DMS153 treated with DMSO at 0.1 percent for 48 hours (cell line): ENCODE results near the gene FSD1.
"Not testable (repeated sequence)": the region's sequence is repeated elsewhere in the genome, so short reads cannot be mapped to it uniquely, and the experiment has no call there.

Experiments used
- DNase-seq: peaks from one replicate; lab custom pipeline; 2025; ENCODE audit not compliant: unreplicated experiment; lab: John Stamatoyannopoulos, UW

Gene FSD1

DNA sequence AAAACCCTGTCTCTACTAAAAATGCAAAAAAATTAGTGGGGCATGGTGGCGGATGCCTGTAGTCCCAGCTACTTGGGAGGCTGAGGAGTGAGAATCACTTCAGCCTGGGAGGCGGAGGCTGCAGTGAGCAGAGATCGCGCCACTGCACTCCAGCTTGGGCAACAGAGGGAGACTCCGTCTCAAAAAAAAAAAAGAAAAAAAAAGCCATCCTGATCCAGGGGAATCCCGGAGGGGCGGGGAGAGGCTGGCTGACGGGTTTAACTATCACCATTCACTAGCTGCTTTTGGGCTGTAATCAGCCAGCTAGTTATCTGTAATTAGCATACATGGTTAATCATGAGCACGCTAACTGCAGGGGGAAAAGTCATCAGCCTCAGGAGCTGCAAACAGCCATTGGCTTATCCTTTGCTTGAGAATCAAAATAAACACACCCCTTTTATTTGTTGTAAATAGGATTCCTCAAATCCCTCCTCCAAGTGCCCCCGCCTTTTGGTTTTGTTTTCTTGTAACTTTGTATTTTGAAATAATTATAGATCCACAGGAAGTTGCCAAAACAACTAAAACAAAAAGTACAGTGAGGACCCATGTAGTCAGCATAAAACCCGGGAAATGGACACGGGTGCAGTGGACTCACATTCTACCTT lies 9.6 kb downstream of the FSD1 start:
- no peak for DNase-seq

DNA sequence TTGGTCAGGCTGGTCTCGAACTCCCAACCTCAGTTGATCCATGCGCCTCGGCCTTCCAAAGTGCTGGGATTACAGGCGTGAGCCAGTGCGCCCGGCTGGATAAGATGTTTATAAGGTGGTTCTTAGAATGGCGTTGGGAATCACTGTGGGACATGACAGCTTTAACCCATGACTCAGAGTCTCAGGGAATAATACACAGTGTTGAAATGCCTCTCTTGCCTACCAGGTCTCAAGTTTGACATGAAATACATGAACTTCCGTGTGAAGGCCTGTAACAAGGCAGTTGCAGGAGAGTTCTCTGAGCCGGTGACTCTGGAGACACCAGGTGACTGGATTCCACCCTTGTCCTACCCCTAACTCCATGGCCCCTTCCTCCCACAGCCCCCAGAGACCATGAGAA lies 12.6 kb downstream of the FSD1 start:
- DNase-seq: no peak

- DNase-seq: no peak
Observed at GRCh38 chr19:4318460-4318859, 14.1 kb downstream of the FSD1 start.

GRCh38 chr19:4319067-4319718 lies 14.8 kb downstream of the FSD1 start:
- no peak for DNase-seq

GRCh38 chr19:4320419-4320818 lies 16.0 kb downstream of the FSD1 start:
- no peak for DNase-seq

- DNase-seq: no peak
Observed at GRCh38 chr19:4322942-4323665, 18.7 kb downstream of the FSD1 start.

- no peak for DNase-seq
Observed at GRCh38 chr19:4323692-4324091, 19.3 kb downstream of the FSD1 start.

DNA sequence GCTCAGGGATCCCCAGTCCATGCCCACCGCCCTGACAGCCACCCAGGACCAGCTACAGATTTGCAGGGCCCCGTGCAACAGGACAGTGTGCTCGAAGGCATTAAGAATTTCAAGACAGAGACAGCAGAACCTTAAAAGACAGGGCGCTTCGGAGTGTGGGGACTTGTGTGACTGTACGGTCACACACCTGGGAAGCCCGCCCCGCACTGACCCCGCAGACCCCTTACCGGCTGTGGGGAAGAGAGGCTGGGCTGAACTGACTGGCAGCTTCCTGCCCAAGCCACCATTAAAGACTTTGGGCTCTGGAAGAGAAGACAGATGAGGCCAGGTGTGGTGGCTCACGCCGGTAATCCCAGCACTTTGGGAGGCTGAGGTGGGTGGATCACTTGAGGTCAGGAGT lies 19.8 kb downstream of the FSD1 start:
- DNase-seq: no peak

DNA sequence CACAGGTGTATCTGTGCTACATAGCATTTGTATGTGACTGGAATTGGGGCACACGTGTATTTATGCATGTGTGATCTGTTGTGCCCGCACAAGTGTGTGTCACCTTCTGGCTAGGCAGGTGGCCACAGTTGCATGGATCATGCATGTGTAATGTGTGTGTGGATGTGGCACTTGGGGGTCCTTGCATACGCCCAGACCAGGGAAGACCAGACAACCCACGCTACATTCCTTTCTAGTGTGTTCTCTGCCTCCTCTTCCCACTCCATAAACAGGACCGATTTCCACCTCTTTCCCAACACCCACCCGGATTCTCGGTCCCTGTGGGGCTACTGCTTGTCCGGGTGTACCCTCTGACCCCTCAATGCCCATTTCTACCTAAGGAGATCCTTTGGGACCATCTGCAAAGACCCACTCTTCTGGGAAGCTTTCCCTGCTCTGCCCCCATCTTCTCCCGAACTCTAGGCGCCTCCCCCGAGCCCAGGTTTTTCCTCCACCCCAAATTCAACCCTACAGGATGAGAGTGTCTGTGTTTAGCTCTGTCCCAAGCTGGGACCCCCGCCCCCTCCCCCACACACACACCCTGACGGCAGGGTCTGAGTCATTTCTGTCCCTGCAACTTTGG lies 21.9 kb downstream of the FSD1 start:
- no peak for DNase-seq

- no peak for DNase-seq
Observed at GRCh38 chr19:4326837-4327251, 22.4 kb downstream of the FSD1 start.

DNA sequence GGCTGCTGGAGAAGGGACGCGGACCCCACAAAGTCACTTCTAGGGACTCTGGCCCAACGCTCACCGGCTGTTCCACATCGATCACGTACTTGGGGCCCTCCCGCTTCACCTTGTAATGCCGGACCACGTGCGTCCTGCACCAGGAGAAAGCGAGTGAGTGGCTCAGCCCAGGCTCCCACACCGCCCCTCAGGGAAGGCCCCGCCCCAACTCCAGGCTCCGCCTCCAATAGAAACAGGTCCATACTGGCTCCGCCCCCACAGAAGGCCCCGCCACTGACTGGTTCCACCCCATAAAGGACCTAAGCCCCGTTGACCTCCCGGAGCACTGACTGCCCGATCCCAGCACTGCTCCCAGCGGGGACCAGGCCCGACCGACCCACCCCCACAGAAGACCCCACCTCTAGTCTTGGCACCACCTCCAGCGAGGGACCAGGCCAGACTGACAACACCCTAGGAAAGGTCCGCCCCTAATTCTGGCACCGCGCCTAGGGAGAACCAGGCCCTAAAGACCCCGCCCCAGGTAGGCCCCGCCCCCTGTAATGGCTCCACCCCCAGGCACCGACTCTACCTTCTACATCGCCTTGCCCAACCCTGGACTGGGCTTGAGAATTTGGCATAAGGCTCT lies 23.0 kb downstream of the FSD1 start:
- DNase-seq: no peak

DNA sequence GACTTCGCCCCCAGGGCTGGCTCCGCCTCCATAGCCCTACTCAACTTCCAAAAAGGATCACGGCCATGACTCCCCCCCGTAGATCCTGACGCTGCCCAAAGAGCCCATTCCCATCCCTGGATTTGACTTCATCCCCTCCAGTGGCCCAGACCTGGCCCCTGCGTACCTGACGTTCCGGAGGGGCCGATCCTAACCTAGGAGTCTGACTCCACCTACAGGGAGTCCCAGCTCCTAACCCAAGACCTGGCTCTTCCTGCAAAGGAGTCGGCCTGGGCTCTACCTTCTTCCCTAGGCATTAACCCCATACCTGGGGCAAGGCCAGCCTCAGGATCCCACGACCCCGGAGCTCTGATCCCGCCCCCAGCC lies 23.5 kb downstream of the FSD1 start:
- DNase-seq: no peak

DNA sequence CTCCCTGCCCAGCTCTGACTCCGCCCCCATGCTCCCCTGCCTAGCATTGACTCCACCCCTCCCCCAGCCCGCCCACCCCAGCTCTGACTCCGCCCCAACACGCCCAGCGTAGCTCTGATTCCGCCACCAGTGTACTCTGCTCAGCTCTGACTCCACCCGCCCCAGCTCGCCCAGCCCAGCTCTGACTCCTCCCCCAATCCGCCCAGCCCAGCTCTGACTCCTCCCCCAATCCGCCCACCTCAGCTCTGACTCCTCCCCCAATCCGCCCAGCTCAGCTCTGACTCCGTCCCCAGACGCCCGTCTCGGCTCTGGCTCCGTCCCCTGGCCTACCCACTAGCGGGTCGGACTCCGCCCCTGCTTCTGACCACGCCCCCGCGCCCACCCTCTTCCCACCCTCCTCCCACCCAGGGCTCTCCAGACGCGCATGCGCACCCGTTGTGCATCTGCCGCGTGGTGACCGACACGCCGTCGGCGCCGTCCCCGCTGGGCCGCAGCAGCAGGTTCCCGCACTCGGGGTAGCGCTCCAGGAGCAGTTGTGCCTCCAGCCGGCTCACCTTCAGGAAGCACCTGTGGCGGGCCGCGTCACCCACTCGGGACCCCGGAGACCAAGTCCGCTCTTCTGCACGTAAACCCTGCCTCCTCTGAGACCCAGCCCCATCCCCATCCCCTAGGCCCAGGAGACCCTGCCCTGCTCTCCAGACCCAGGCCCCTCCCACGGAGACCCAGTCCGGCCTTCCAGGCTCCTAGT lies 24.0 kb downstream of the FSD1 start:
- no peak for DNase-seq

- DNase-seq: not testable (repeated sequence)
Observed at GRCh38 chr19:4328991-4329681, 24.7 kb downstream of the FSD1 start.

DNA sequence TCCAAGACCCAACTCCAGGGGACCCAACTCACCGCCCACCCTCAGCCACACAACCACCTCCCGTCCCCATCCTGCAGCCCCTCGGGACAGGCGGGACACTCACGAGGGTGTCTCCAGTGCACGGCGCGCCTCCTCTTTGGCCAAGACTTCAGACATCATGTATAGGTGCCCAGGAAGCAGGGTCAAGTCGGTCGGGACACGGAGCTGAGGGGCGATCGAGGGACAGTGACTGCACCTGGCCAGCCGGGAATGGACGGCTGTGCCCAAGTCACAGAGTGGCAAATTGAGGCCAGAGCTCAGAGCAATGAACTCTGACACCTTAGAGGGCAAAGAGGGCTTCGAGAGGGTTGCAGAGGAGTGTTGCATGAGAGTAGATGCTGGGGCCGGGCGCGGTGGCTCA lies 25.5 kb downstream of the FSD1 start:
- no peak for DNase-seq

- no peak for DNase-seq
Observed at GRCh38 chr19:4334929-4335570, 30.7 kb downstream of the FSD1 start.

GRCh38 chr19:4337906-4338440 lies 33.6 kb downstream of the FSD1 start:
- DNase-seq: peak; percentile 8

DNA sequence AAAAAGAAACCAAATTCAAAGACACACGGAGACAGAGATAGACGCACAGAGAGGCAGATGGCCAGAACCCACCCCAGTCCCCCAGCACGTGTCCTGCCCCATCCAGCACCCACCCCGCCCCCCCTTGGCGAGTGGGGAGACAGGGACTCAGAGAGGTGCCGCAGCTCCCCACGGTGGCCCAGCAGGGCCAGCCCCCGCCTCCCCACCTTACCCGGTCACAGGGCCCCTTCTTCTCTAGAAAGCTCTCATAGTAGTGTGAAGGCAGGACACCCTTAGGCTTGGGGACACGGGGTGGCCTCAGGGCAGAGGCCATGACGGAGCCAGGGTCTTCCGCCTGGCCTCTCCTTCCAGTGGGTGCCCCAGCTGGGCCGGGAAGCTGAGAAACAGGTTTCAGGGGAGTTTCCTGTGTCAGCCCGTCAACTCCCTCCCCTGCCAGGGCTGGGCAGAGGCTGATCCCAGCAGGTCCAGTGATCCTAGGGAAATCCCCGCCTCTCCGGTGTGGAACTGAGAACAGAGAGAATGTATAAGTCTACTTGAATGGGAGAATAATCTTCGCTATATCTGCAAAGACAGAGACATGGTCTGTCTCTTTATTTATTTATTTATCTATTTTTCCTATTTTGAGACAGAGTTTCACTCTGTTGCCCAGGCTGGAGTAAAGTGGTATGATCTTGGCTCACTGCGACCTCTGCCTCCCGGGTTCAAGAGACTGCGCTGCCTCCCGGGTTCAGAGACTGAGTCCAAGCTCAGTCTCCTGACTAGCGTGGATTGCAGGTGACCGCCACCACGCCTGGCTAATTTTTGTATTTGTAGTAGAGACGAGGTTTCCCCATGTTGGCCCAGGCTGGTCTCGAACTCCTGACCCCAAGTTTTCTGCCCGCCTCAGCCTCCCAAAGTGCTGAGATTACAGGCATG lies 34.3 kb downstream of the FSD1 start, which contains the start of gene STAP2:
STAP2 (minus strand) TSS at position 387 of the 915 bp plus-strand sequence; CDS start at position 313, 74 bp downstream.
- peak; percentile 28 for DNase-seq
